Kidney capillary endothelial cell (primary cell): ENCODE measurements around the gene AHRR.
"Not testable (repeated sequence)": the region's sequence is repeated elsewhere in the genome, so short reads cannot be mapped to it uniquely, and the experiment has no call there.

Experiments
- DNase-seq: peaks from one replicate; pipeline ENCODE4 v3.0.0-alpha.2; 2018; ENCODE audit warnings: low spot score

The AHRR gene

GRCh38 chr5:459562-460272 lies 138.2 kb downstream of the AHRR start:
- no peak for DNase-seq

- DNase-seq, result no peak
These were observed 138.7 kb downstream of the AHRR start for GRCh38 chr5:460273-460625.

GRCh38 chr5:462051-462481 lies 140.6 kb downstream of the AHRR start:
- no peak for DNase-seq

DNA sequence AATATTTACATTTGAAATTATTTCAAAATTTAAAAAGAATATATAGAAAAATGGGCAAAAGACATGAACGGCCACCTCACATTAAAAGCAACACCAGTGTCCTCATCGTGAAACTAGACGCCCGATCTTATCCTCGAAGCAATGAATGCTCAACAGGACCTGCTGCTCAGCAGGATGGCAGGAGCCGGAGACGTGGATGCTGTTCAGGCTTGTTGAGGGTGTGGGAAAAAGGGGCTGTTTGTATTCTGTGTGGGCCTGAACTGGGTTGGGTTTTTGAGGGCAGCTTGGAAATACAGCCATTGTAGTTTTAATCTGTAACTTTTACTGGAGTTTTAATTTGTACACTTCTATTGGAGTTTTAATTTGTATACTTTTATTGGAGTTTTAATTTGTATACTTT lies 141.8 kb downstream of the AHRR start:
- no peak for DNase-seq

- DNase-seq, result no peak
These were observed 142.4 kb downstream of the AHRR start for GRCh38 chr5:463952-464351.

DNA sequence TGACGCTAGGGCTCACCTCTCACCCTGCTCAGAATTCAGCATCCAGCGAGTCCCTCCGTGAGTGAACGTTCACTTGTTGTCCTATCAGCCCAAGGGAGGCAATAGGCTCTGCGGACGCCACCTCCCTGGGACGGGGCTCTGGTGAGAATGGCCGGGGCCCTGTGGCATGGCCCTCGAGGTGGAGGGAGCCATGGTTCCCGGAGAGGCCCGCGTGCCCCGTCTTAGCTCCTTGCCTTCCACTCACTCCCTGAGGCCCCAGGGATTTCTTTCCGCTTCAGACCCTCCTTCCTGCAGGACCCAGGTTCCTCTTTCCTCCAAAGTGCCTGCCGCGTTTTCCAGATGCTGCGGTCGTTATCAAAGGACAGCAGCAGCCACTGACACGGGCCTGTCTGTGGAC lies 142.9 kb downstream of the AHRR start:
- DNase-seq, result no peak

GRCh38 chr5:464843-465590 lies 143.5 kb downstream of the AHRR start:
- no peak for DNase-seq

DNA sequence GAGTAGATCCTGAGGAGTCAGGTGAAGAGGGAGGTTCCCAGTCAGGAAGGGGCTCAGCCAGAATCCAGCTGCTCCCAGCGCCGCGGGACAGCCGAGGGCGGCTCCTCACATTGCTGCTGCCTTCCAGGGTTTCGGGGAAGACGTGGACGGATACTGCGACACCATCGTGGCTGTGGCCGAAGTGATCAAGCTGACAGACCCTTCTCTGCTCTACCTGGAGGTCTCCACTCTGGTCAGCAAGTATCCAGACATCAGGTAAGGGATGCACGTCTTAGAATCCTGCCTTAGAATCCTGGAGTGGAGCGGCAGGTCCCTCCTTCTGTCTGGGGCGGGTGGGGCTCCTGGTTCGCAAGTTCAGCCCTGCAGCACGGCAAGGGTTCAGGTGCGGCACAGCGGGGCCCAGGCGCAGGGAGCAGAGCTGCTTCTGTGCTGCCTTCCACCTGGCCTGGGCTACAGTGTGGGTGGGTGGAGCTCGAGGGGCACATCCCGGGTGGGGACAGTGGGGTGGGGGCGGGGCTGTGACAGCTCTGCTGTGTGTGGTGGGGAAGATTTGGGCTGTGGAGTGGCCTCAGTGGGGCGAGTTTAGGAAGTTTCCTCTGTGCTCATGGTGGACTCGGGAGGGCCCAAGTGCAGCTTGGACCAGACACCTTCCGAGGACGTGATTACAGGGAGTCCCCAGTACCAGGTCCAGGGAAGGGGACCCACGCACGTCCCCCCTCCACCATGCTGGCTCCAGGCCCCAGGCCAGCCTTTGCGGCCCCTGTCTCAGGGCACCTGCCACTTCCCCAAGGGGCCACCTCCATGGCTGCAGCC lies 144.3 kb downstream of the AHRR start:
- DNase-seq, result no peak

DNA sequence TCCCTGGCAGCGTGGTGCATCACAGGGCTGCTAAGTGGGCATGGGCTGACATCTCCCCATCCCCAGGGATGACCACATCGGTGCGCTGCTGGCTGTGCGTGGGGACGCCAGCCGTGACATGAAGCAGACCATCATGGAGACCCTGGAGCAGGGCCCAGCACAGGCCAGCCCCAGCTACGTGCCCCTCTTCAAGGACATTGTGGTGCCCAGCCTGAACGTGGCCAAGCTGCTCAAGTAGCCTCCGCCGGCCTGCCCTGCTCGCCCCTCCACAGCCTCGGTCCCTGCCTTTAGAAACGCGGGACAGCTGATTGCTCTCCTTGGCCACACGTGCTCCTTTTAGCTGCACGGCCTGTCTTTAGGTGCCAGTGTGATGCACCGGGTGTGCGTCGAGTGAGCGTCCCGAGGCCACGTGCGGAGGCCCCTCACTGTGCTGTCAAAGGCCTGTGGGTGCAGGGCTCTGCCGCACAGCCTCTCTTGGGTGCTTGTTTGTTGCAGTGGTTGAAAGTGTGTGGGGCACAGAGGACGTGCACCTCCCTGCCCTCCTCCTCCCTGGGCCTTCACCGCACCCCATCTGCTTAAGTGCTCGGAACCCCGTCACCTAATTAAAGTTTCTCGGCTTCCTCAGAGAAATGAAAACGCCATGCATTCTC lies 145.3 kb downstream of the AHRR start:
- DNase-seq, result no peak

- DNase-seq, result no peak
These were observed 146.9 kb downstream of the AHRR start for GRCh38 chr5:468401-468800.

- DNase-seq, result no peak
These were observed 148.4 kb downstream of the AHRR start for GRCh38 chr5:469752-470483.

GRCh38 chr5:470961-471749 lies 149.6 kb downstream of the AHRR start:
- DNase-seq, result no peak

GRCh38 chr5:471750-472058 lies 150.2 kb downstream of the AHRR start:
- no peak for DNase-seq

GRCh38 chr5:472076-472655 lies 150.7 kb downstream of the AHRR start:
- DNase-seq, result no peak

GRCh38 chr5:472656-473550 lies 151.4 kb downstream of the AHRR start:
- DNase-seq, result peak; percentile 88

DNA sequence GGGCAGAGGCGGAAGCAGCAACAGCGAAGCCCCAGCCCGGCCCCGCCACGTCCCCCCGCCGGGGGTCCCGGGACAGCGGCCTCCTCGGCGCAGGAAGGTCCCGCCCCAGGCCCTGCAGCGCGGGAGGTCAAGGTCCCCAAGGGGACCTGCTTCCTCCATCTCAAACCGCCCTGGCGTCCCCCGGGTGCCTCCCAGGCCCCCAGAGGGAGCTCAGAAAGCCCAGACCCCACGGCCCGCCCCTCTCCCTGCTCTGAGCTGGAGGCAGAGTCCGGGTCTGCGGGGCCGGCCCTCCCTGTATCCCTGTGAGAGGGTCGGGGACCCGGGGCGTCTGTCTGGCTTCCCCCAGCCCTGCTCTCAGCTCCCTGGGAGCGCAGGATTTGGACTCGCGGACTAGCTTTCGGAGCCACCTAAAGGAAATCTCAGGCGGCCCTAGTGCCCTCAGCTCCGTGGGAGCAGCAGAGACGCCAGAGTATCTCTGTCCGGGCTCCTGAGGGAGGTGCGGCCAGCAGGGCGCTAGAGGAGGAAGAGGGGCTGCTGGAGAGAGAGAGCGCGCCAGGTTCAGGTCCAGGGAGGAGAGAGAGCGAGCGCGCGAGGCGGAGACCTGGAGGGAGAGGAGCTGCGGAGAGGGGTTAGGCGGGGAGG lies 152.2 kb downstream of the AHRR start:
- DNase-seq, result peak; percentile 31

DNA sequence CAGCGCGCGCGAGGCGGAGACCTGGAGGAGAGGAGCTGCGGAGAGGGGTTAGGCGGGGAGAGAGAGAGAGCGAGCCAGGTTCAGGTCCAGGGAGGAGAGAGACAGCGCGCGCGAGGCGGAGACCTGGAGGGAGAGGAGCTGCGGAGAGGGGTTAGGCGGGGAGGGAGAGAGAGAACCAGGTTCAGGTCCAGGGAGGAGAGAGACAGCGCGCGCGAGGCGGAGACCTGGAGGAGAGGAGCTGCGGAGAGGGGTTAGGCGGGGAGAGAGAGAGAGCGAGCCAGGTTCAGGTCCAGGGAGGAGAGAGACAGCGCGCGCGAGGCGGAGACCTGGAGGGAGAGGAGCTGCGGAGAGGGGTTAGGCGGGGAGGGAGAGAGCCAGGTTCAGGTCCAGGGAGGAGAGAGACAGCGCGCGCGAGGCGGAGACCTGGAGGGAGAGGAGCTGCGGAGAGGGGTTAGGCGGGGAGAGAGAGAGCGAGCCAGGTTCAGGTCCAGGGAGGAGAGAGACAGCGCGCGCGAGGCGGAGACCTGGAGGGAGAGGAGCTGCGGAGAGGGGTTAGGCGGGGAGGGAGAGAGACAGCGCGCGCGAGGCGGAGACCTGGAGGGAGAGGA lies 152.8 kb downstream of the AHRR start:
- not testable (repeated sequence) for DNase-seq

GRCh38 chr5:474840-475661 lies 153.5 kb downstream of the AHRR start:
- peak; percentile 7 for DNase-seq
